ENCODE measurements around the gene NPEPL1.

The NPEPL1 gene

GRCh38 chr20:58714923-58715351 lies 22.3 kb downstream of the NPEPL1 start:
- TF ChIP-seq POLR2AphosphoS5 (IDR thresholded peaks at IDR 0.05; ENCODE audit: low read depth, low read length) (no peak), POLR2A (IDR thresholded peaks at IDR 0.05; ENCODE audit: low read depth, low read length) (no peak), POU2F2 (IDR thresholded peaks at IDR 0.05; ENCODE audit: low read depth, low read length) (no peak), PAX5 (IDR thresholded peaks at IDR 0.05; ENCODE audit: insufficient read depth, low read length, severe bottlenecking) (no peak), TAF1 (IDR thresholded peaks at IDR 0.05; ENCODE audit: low read depth, low read length) (no peak)
- FAIRE-seq: no peak
- peak; percentile 9 for DNase-seq (ENCODE audit: insufficient read length, low spot score)

GRCh38 chr20:58715391-58715800 lies 22.8 kb downstream of the NPEPL1 start:
- DNase-seq (ENCODE audit: insufficient read length, low spot score): no peak
- TF ChIP-seq SPI1 (IDR thresholded peaks at IDR 0.05; ENCODE audit: low read depth, low read length) (no peak), PAX5 (IDR thresholded peaks at IDR 0.05; ENCODE audit: insufficient read depth, low read length, severe bottlenecking) (no peak), POLR2A (IDR thresholded peaks at IDR 0.05; ENCODE audit: low read depth, low read length) (no peak), TAF1 (IDR thresholded peaks at IDR 0.05; ENCODE audit: low read depth, low read length) (no peak), POLR2AphosphoS5 (IDR thresholded peaks at IDR 0.05; ENCODE audit: low read depth, low read length) (no peak), POU2F2 (IDR thresholded peaks at IDR 0.05; ENCODE audit: low read depth, low read length) (no peak)
- no peak for FAIRE-seq

- FAIRE-seq (no peak), DNase-seq (ENCODE audit: insufficient read length, low spot score) (peak; percentile 5)
These were observed 23.3 kb downstream of the NPEPL1 start for GRCh38 chr20:58715801-58716475.

GRCh38 chr20:58716476-58717277 lies 24.1 kb downstream of the NPEPL1 start:
- FAIRE-seq (no peak), DNase-seq (ENCODE audit: insufficient read length, low spot score) (peak; percentile 11)
- TF ChIP-seq SPI1 (IDR thresholded peaks at IDR 0.05; ENCODE audit: low read depth, low read length) (no peak), POLR2A (IDR thresholded peaks at IDR 0.05; ENCODE audit: low read depth, low read length) (no peak), POU2F2 (IDR thresholded peaks at IDR 0.05; ENCODE audit: low read depth, low read length) (no peak), POLR2AphosphoS5 (IDR thresholded peaks at IDR 0.05; ENCODE audit: low read depth, low read length) (no peak), PAX5 (IDR thresholded peaks at IDR 0.05; ENCODE audit: insufficient read depth, low read length, severe bottlenecking) (no peak), TAF1 (IDR thresholded peaks at IDR 0.05; ENCODE audit: low read depth, low read length) (no peak)

More at GRCh38 chr20:58715801-58716475, 23.3 kb downstream of the NPEPL1 start:
- no peak for TF ChIP-seq TAF1 (IDR thresholded peaks at IDR 0.05; ENCODE audit: low read depth, low read length)
- no peak for TF ChIP-seq PAX5 (IDR thresholded peaks at IDR 0.05; ENCODE audit: insufficient read depth, low read length, severe bottlenecking)

GRCh38 chr20:58717278-58718091 lies 24.9 kb downstream of the NPEPL1 start:
- no peak for TF ChIP-seq PAX5 (IDR thresholded peaks at IDR 0.05; ENCODE audit: insufficient read depth, low read length, severe bottlenecking)
- TF ChIP-seq SPI1 (IDR thresholded peaks at IDR 0.05; ENCODE audit: low read depth, low read length): no peak
- TF ChIP-seq POU2F2 (IDR thresholded peaks at IDR 0.05; ENCODE audit: low read depth, low read length): no peak
- no peak for TF ChIP-seq TAF1 (IDR thresholded peaks at IDR 0.05; ENCODE audit: low read depth, low read length)
- TF ChIP-seq POLR2A (IDR thresholded peaks at IDR 0.05; ENCODE audit: low read depth, low read length): no peak
- no peak for TF ChIP-seq POLR2AphosphoS5 (IDR thresholded peaks at IDR 0.05; ENCODE audit: low read depth, low read length)
- FAIRE-seq (no peak), DNase-seq (ENCODE audit: insufficient read length, low spot score) (peak; percentile 12)

- no peak for TF ChIP-seq POLR2A (IDR thresholded peaks at IDR 0.05; ENCODE audit: low read depth, low read length)
- TF ChIP-seq POU2F2 (IDR thresholded peaks at IDR 0.05; ENCODE audit: low read depth, low read length): no peak
- TF ChIP-seq POLR2AphosphoS5 (IDR thresholded peaks at IDR 0.05; ENCODE audit: low read depth, low read length): no peak
- TF ChIP-seq TAF1 (IDR thresholded peaks at IDR 0.05; ENCODE audit: low read depth, low read length): no peak
- no peak for TF ChIP-seq PAX5 (IDR thresholded peaks at IDR 0.05; ENCODE audit: insufficient read depth, low read length, severe bottlenecking)
- TF ChIP-seq SPI1 (IDR thresholded peaks at IDR 0.05; ENCODE audit: low read depth, low read length): no peak
- no peak for DNase-seq (ENCODE audit: insufficient read length, low spot score)
- FAIRE-seq: no peak
These were observed 25.5 kb downstream of the NPEPL1 start for GRCh38 chr20:58718121-58718563.

GRCh38 chr20:58718729-58719128 lies 26.1 kb downstream of the NPEPL1 start:
- no peak for TF ChIP-seq PAX5 (IDR thresholded peaks at IDR 0.05; ENCODE audit: insufficient read depth, low read length, severe bottlenecking)
- TF ChIP-seq TAF1 (IDR thresholded peaks at IDR 0.05; ENCODE audit: low read depth, low read length): no peak
- no peak for TF ChIP-seq POLR2A (IDR thresholded peaks at IDR 0.05; ENCODE audit: low read depth, low read length)
- TF ChIP-seq POU2F2 (IDR thresholded peaks at IDR 0.05; ENCODE audit: low read depth, low read length): no peak
- no peak for TF ChIP-seq SPI1 (IDR thresholded peaks at IDR 0.05; ENCODE audit: low read depth, low read length)
- no peak for TF ChIP-seq POLR2AphosphoS5 (IDR thresholded peaks at IDR 0.05; ENCODE audit: low read depth, low read length)
- no peak for FAIRE-seq
- DNase-seq (ENCODE audit: insufficient read length, low spot score): no peak

- DNase-seq (ENCODE audit: insufficient read length, low spot score): no peak
- FAIRE-seq: no peak
These were observed 26.7 kb downstream of the NPEPL1 start for GRCh38 chr20:58719258-58719657.

More at GRCh38 chr20:58719258-58719657, 26.7 kb downstream of the NPEPL1 start:
- TF ChIP-seq POU2F2 (IDR thresholded peaks at IDR 0.05; ENCODE audit: low read depth, low read length) (no peak), SPI1 (IDR thresholded peaks at IDR 0.05; ENCODE audit: low read depth, low read length) (no peak), POLR2A (IDR thresholded peaks at IDR 0.05; ENCODE audit: low read depth, low read length) (no peak), TAF1 (IDR thresholded peaks at IDR 0.05; ENCODE audit: low read depth, low read length) (no peak), POLR2AphosphoS5 (IDR thresholded peaks at IDR 0.05; ENCODE audit: low read depth, low read length) (no peak), PAX5 (IDR thresholded peaks at IDR 0.05; ENCODE audit: insufficient read depth, low read length, severe bottlenecking) (no peak)

Data from GM12891 (cell line).